Stimulated activated effector memory CD8-positive, alpha-beta T cell treated with anti-CD3 and anti-CD28 coated beads, Interleukin-12 subunit alpha, Interleukin-12 subunit beta, amount 100 ng/mL, for 72 hours (primary cell): ENCODE results near the gene KDM2B.

Experiments
- ATAC-seq: fragments of 150-1000 bp; cut with Tn5 transposase; 2 replicates; pipeline ENCODE4 v1.10.0; 2021
- DNase-seq, 2 donors: peaks; one replicate each; pipeline ENCODE4 v3.0.0; 2021 to 2022; ENCODE audit warnings: low spot score in 2 of 2
- H3K27ac Mint-ChIP-seq: one replicate; pipeline ENCODE4 v1.8.0; 2022; ENCODE audit warnings: mild to moderate bottlenecking, mixed read lengths
- H3K36me3 Mint-ChIP-seq: one replicate; pipeline ENCODE4 v1.8.0; 2022; ENCODE audit warnings: mild to moderate bottlenecking, mixed read lengths
- H3K4me1 Mint-ChIP-seq: one replicate; pipeline ENCODE4 v1.8.0; 2022; ENCODE audit warnings: mixed read lengths
- H3K4me3 Mint-ChIP-seq: one replicate; pipeline ENCODE4 v1.8.0; 2022; ENCODE audit warnings: mild to moderate bottlenecking, mixed read lengths
- H3K9me3 Mint-ChIP-seq: one replicate; pipeline ENCODE4 v1.8.0; 2022; ENCODE audit warnings: mixed read lengths

KDM2B gene

GRCh38 chr12:121532503-121533393, 48.1 kb downstream of the KDM2B start:
- no peak for DNase-seq
- no peak for ATAC-seq
- Mint-ChIP-seq H3K9me3 (no peaks in the 10 kb centered on the region), H3K36me3 (peaks cover 61% of the 10 kb centered on the region), H3K4me3 (no peak overlapping the region), H3K4me1 (peaks cover 61% of the 10 kb centered on the region), H3K27ac (peak overlapping the region; percentile 32)

GRCh38 chr12:121531356-121531750, 49.5 kb downstream of the KDM2B start:
- Mint-ChIP-seq H3K4me1 (peaks cover 53% of the 10 kb centered on the region), H3K27ac (peak overlapping the region; percentile 70), H3K36me3 (peaks cover 75% of the 10 kb centered on the region), H3K4me3 (peak overlapping the region; percentile 45), H3K9me3 (no peaks in the 10 kb centered on the region)
- DNase-seq (no peak), ATAC-seq (no peak)

GRCh38 chr12:121530600-121531355, 50.0 kb downstream of the KDM2B start:
- Mint-ChIP-seq H3K9me3 (no peaks in the 10 kb centered on the region), H3K36me3 (peaks cover 81% of the 10 kb centered on the region), H3K4me3 (peak overlapping the region; percentile 45), H3K27ac (peak overlapping the region; percentile 70), H3K4me1 (peaks cover 47% of the 10 kb centered on the region)
- DNase-seq = peak; percentile 44 to 78
- ATAC-seq = peak; percentile 86

GRCh38 chr12:121529184-121529583, 51.6 kb downstream of the KDM2B start:
- H3K9me3 Mint-ChIP-seq = no peaks in the 10 kb centered on the region
- H3K4me3 Mint-ChIP-seq = no peak overlapping the region
- DNase-seq = no peak
- H3K4me1 Mint-ChIP-seq = peaks cover 32% of the 10 kb centered on the region
- H3K27ac Mint-ChIP-seq = no peak overlapping the region
- peaks cover 74% of the 10 kb centered on the region for H3K36me3 Mint-ChIP-seq
- ATAC-seq = no peak

- Mint-ChIP-seq H3K4me1 (peaks cover 21% of the 10 kb centered on the region), H3K36me3 (peaks cover 51% of the 10 kb centered on the region), H3K9me3 (no peaks in the 10 kb centered on the region), H3K4me3 (no peak overlapping the region), H3K27ac (no peak overlapping the region)
- no peak for ATAC-seq
- no peak for DNase-seq
These were observed 55.4 kb downstream of the KDM2B start for GRCh38 chr12:121525411-121525810.

GRCh38 chr12:121524196-121524916, 56.5 kb downstream of the KDM2B start:
- Mint-ChIP-seq H3K36me3 (peaks cover 49% of the 10 kb centered on the region), H3K27ac (no peak overlapping the region), H3K9me3 (no peaks in the 10 kb centered on the region), H3K4me3 (no peak overlapping the region), H3K4me1 (peaks cover 18% of the 10 kb centered on the region)
- DNase-seq = no peak
- ATAC-seq = no peak

GRCh38 chr12:121523741-121524140, 57.1 kb downstream of the KDM2B start:
- no peaks in the 10 kb centered on the region for H3K9me3 Mint-ChIP-seq
- H3K4me1 Mint-ChIP-seq = peaks cover 18% of the 10 kb centered on the region
- H3K36me3 Mint-ChIP-seq = peaks cover 43% of the 10 kb centered on the region
- no peak for DNase-seq
- no peak overlapping the region for H3K4me3 Mint-ChIP-seq
- no peak for ATAC-seq
- no peak overlapping the region for H3K27ac Mint-ChIP-seq

- ATAC-seq = peak; percentile 43
- peak overlapping the region; percentile 20 for H3K27ac Mint-ChIP-seq
These were observed 57.9 kb downstream of the KDM2B start for GRCh38 chr12:121522971-121523370.

GRCh38 chr12:121520586-121521086, 60.2 kb downstream of the KDM2B start:
- H3K36me3 Mint-ChIP-seq = peaks cover 31% of the 10 kb centered on the region
- no peak overlapping the region for H3K27ac Mint-ChIP-seq
- H3K4me1 Mint-ChIP-seq = peaks cover 21% of the 10 kb centered on the region
- DNase-seq = no peak
- ATAC-seq = no peak
- H3K4me3 Mint-ChIP-seq = no peak overlapping the region
- H3K9me3 Mint-ChIP-seq = no peaks in the 10 kb centered on the region

More at GRCh38 chr12:121522971-121523370, 57.9 kb downstream of the KDM2B start:
- H3K9me3 Mint-ChIP-seq = no peaks in the 10 kb centered on the region
- no peak for DNase-seq
- no peak overlapping the region for H3K4me3 Mint-ChIP-seq
- peaks cover 18% of the 10 kb centered on the region for H3K4me1 Mint-ChIP-seq
- peaks cover 36% of the 10 kb centered on the region for H3K36me3 Mint-ChIP-seq

- Mint-ChIP-seq H3K27ac (no peak overlapping the region), H3K36me3 (peaks cover 34% of the 10 kb centered on the region), H3K4me3 (no peak overlapping the region), H3K9me3 (no peaks in the 10 kb centered on the region), H3K4me1 (peaks cover 24% of the 10 kb centered on the region)
- ATAC-seq = no peak
- DNase-seq = no peak
These were observed 60.7 kb downstream of the KDM2B start for GRCh38 chr12:121520119-121520518.

- Mint-ChIP-seq H3K36me3 (peaks cover 34% of the 10 kb centered on the region), H3K27ac (no peak overlapping the region), H3K4me3 (no peak overlapping the region), H3K4me1 (peaks cover 27% of the 10 kb centered on the region), H3K9me3 (no peaks in the 10 kb centered on the region)
- ATAC-seq = no peak
- no peak for DNase-seq
These were observed 61.6 kb downstream of the KDM2B start for GRCh38 chr12:121519227-121519626.

- Mint-ChIP-seq H3K27ac (no peak overlapping the region), H3K9me3 (no peaks in the 10 kb centered on the region), H3K36me3 (peaks cover 30% of the 10 kb centered on the region), H3K4me1 (peaks cover 26% of the 10 kb centered on the region), H3K4me3 (no peak overlapping the region)
- DNase-seq = no peak
- no peak for ATAC-seq
These were observed 62.2 kb downstream of the KDM2B start for GRCh38 chr12:121518656-121519055.

GRCh38 chr12:121516437-121517011, 64.3 kb downstream of the KDM2B start:
- Mint-ChIP-seq H3K36me3 (peaks cover 47% of the 10 kb centered on the region), H3K4me1 (peaks cover 14% of the 10 kb centered on the region), H3K27ac (no peak overlapping the region), H3K4me3 (no peak overlapping the region), H3K9me3 (no peaks in the 10 kb centered on the region)
- DNase-seq (no peak), ATAC-seq (no peak)

- no peak for ATAC-seq
- Mint-ChIP-seq H3K4me3 (no peak overlapping the region), H3K9me3 (no peaks in the 10 kb centered on the region)
These were observed 65.2 kb downstream of the KDM2B start for GRCh38 chr12:121515615-121516014.

More at GRCh38 chr12:121515615-121516014, 65.2 kb downstream of the KDM2B start:
- Mint-ChIP-seq H3K36me3 (peaks cover 52% of the 10 kb centered on the region), H3K4me1 (peaks cover 14% of the 10 kb centered on the region), H3K27ac (peak overlapping the region; percentile 84)
- DNase-seq = no peak
